ENCODE results near the gene CLCA2.

DNA sequence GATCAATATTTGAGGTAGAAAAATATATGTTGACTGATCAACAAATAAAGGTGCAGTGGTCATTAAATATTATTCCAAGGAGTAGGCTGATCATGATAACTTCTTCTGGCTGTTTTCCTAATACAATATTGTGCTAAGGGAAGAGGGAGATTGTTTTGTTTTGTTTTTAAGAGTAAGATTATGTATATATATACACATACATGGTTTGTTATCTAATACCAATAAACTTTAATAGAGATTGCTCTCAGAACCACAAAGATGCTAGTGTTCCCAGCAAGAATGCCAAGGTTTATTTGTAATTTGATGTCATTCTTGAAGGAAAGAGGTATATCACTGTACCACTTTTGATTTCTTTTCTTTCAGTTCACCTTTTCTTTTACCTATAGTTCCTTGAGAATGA lies 10.1 kb downstream of the CLCA2 start:
- TF ChIP-seq, protein P1, sequence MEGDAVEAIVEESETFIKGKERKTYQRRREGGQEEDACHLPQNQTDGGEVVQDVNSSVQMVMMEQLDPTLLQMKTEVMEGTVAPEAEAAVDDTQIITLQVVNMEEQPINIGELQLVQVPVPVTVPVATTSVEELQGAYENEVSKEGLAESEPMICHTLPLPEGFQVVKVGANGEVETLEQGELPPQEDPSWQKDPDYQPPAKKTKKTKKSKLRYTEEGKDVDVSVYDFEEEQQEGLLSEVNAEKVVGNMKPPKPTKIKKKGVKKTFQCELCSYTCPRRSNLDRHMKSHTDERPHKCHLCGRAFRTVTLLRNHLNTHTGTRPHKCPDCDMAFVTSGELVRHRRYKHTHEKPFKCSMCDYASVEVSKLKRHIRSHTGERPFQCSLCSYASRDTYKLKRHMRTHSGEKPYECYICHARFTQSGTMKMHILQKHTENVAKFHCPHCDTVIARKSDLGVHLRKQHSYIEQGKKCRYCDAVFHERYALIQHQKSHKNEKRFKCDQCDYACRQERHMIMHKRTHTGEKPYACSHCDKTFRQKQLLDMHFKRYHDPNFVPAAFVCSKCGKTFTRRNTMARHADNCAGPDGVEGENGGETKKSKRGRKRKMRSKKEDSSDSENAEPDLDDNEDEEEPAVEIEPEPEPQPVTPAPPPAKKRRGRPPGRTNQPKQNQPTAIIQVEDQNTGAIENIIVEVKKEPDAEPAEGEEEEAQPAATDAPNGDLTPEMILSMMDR (IDR thresholded peaks at IDR 0.05) = no peak
- no peak for TF ChIP-seq POLR2A (IDR thresholded peaks at IDR 0.05)
- TF ChIP-seq POLR2AphosphoS5 (IDR thresholded peaks at IDR 0.05) = no peak
- TF ChIP-seq EP300 (IDR thresholded peaks at IDR 0.05) = no peak

Measured in gastroesophageal sphincter (tissue), 3 donors.